Iris pigment epithelial cell (primary cell): ENCODE measurements around the gene CPN2.

Experiments used
- DNase-seq: peaks from one replicate; pipeline ENCODE4 v3.0.0-alpha.2; 2011; ENCODE audit warnings: low read depth

Gene CPN2

GRCh38 chr3:194352667-194353246 lies 1.6 kb upstream of the CPN2 start:
- DNase-seq: no peak

GRCh38 chr3:194351952-194352536 lies 916 bp upstream of the CPN2 start:
- no peak for DNase-seq

GRCh38 chr3:194350726-194351071 lies 429 bp downstream of the CPN2 start:
- DNase-seq: no peak

GRCh38 chr3:194348354-194348753 lies 2.8 kb downstream of the CPN2 start:
- no peak for DNase-seq

GRCh38 chr3:194346621-194347020 lies 4.5 kb downstream of the CPN2 start:
- peak; percentile 48 for DNase-seq

GRCh38 chr3:194346035-194346434 lies 5.1 kb downstream of the CPN2 start:
- no peak for DNase-seq

- peak; percentile 50 for DNase-seq
These were observed 7.1 kb downstream of the CPN2 start for GRCh38 chr3:194344012-194344411.

- no peak for DNase-seq
These were observed 7.6 kb downstream of the CPN2 start for GRCh38 chr3:194343561-194343893.

- no peak for DNase-seq
These were observed 8.1 kb downstream of the CPN2 start for GRCh38 chr3:194342861-194343560.

- no peak for DNase-seq
These were observed 10.2 kb downstream of the CPN2 start for GRCh38 chr3:194340757-194341400.

GRCh38 chr3:194339840-194340239 lies 11.3 kb downstream of the CPN2 start:
- DNase-seq: no peak

- DNase-seq: no peak
These were observed 11.8 kb downstream of the CPN2 start for GRCh38 chr3:194339356-194339755.

- DNase-seq: peak; percentile 28
These were observed 13.0 kb downstream of the CPN2 start for GRCh38 chr3:194337965-194338753.

GRCh38 chr3:194336601-194337355 lies 14.3 kb downstream of the CPN2 start:
- DNase-seq: no peak

GRCh38 chr3:194333981-194334320 lies 17.2 kb downstream of the CPN2 start:
- DNase-seq: no peak

- DNase-seq: peak; percentile 83
These were observed 17.7 kb downstream of the CPN2 start for GRCh38 chr3:194333212-194333980.

- no peak for DNase-seq
These were observed 18.3 kb downstream of the CPN2 start for GRCh38 chr3:194332858-194333211.

- peak; percentile 24 for DNase-seq
These were observed 20.5 kb downstream of the CPN2 start for GRCh38 chr3:194330579-194330978.

- DNase-seq: no peak
These were observed 21.0 kb downstream of the CPN2 start for GRCh38 chr3:194330160-194330559.

GRCh38 chr3:194329583-194329965 lies 21.6 kb downstream of the CPN2 start:
- no peak for DNase-seq

- no peak for DNase-seq
These were observed 22.1 kb downstream of the CPN2 start for GRCh38 chr3:194328942-194329582.
